Activated naive CD4-positive, alpha-beta T cell (primary cell): ENCODE measurements around the gene MYH10.
"Not testable (repeated sequence)": the region's sequence is repeated elsewhere in the genome, so short reads cannot be mapped to it uniquely, and the experiment has no call there.

Experiments used
- DNase-seq, 4 experiments: peaks; one replicate each; lab custom pipeline; 2025; lab: John Stamatoyannopoulos, UW

Gene MYH10

GRCh38 chr17:8556074-8556473, 74.5 kb downstream of the MYH10 start:
- DNase-seq: no peak

- DNase-seq: no peak
These were observed 75.5 kb downstream of the MYH10 start for GRCh38 chr17:8555062-8555461.

GRCh38 chr17:8552577-8553320, 77.8 kb downstream of the MYH10 start:
- no peak for DNase-seq

- no peak for DNase-seq
These were observed 87.7 kb downstream of the MYH10 start for GRCh38 chr17:8542599-8543502.

GRCh38 chr17:8539976-8540375, 90.5 kb downstream of the MYH10 start:
- DNase-seq: not testable (repeated sequence)

GRCh38 chr17:8537734-8538133, 92.8 kb downstream of the MYH10 start:
- no peak for DNase-seq

- DNase-seq: no peak
These were observed 95.9 kb downstream of the MYH10 start for GRCh38 chr17:8534498-8535188.

- DNase-seq: no peak
These were observed 98.5 kb downstream of the MYH10 start for GRCh38 chr17:8532021-8532420.

- DNase-seq: no peak
These were observed 107.9 kb downstream of the MYH10 start for GRCh38 chr17:8522577-8522976.

GRCh38 chr17:8520981-8521380, 109.5 kb downstream of the MYH10 start:
- DNase-seq: no peak

- DNase-seq: no peak
These were observed 111.7 kb downstream of the MYH10 start for GRCh38 chr17:8518850-8519249.

GRCh38 chr17:8518326-8518725, 112.2 kb downstream of the MYH10 start:
- no peak for DNase-seq

- DNase-seq: no peak
These were observed 115.7 kb downstream of the MYH10 start for GRCh38 chr17:8514801-8515200.

- DNase-seq: no peak
These were observed 124.4 kb downstream of the MYH10 start for GRCh38 chr17:8506145-8506544.

- no peak for DNase-seq
These were observed 125.9 kb downstream of the MYH10 start for GRCh38 chr17:8504460-8505207.

GRCh38 chr17:8503807-8504206, 126.7 kb downstream of the MYH10 start:
- no peak for DNase-seq

- no peak for DNase-seq
These were observed 127.2 kb downstream of the MYH10 start for GRCh38 chr17:8503368-8503767.

GRCh38 chr17:8502126-8502525, 128.4 kb downstream of the MYH10 start:
- no peak for DNase-seq

- DNase-seq: no peak
These were observed 129.9 kb downstream of the MYH10 start for GRCh38 chr17:8500609-8501008.

GRCh38 chr17:8499614-8500013, 130.9 kb downstream of the MYH10 start:
- DNase-seq: no peak

- DNase-seq: no peak
These were observed 131.4 kb downstream of the MYH10 start for GRCh38 chr17:8499171-8499570.

- no peak for DNase-seq
These were observed 134.4 kb downstream of the MYH10 start for GRCh38 chr17:8496081-8496480.
